Nucleus accumbens (tissue), 56 donors: ENCODE data around the gene KLHL17.

Source experiments
- DNase-seq, 56 donors: peaks; one replicate each; lab custom pipeline; 2025; lab: John Stamatoyannopoulos, UW

The KLHL17 gene

DNA sequence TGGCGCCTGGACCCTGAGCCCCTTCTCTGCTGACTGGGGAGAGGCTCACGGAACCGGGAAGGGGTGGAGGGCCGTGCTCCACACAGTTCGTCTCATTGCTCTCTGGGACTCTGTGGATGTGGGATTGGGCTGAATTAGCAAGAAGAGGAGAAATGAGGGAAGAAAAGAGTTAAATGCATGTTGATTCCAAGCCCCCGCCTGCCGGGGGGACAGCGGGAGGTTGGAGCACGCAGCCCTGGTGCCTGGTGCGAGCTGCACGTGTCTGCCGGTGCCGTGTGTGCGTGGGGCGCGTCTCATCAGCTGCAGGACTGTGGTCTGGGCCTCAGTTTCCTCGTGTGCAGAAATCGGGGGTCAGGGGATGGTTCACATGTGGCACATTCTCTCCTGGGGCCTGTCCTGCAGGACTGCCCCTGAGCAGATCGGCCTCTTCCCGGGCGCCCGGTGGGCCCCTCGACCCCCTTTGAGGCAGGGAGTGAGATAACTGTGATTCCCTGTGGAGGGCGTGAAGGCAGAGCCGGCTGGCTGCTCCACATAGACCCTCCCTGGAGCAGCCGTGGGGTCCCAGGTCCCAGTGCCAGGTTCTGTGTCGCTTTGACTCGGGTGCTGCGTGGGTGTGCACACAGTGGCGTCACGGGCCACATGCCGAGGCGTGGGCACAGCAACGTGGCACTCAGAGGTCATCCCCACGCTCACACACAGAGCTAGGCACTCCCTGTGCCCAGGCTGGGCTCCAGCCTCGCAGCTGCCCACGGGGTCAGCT, 25.2 kb upstream of the KLHL17 start:
- peak in 1 of 56 donors; percentile 44 for DNase-seq

DNA sequence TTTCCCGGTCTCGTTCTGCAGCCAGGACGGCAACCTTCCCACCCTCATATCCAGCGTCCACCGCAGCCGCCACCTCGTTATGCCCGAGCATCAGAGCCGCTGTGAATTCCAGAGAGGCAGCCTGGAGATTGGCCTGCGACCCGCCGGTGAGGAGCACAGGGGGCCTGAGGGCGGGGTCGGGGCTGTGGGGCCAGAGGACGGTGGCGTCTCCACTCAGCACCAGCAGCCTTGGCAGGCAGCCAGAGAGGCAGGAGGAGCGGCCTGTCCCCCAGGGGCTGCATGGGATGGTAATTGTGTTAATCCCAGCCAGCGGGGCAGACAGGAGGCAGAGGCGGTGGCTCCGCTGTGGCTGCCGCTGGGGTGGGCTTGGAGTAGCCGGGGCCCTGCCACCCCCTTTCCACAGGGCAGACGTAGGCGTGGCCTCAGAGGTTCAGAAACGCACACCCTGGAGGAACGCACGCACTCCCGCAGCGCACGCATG, 24.6 kb upstream of the KLHL17 start:
- DNase-seq: peak in 1 of 56 donors; percentile 44

DNA sequence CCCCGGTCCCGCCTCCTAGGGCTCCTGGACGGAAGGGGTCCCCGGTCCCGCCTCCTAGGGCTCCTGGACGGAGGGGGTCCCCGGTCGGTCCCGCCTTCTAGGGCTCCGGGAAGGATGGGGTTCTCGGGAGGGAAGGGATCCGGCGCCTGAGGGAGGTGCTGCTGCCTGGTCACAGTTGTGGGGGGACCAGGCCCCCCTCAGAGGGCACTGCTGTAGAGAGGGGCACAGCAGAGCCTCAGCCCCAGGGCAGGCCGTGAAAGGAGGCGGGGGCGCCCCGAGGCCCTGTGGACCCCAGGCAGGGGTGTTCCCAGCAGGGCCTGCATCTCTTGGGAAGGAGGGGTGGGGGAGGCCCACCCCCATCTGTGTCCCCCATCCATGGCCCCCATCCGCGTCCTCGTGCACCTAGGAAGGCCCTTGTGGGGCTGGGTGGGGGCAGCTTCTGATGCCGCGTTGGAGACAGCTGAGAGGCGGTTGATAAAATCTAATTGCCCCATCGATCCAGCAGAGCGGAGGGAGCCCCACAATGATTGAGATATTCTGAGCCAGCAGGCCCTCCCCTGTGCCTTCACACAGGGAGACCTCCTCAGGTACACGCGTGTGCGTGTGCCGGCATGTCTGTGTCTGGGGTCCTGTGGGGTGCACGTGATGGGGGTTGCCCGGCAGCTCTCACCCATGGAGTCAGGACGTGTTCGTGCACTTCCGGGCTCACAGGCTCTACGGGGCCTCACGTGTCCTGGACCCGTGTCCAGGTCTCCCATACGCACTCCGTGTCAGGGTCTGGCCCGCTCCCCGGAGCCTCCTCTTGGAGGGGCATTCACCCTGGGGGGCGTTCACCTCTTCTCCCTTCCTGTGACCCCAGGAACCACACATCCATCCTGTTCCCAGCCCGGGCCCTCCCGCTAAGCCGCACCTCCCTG, 23.8 kb upstream of the KLHL17 start:
- DNase-seq: no peak

DNA sequence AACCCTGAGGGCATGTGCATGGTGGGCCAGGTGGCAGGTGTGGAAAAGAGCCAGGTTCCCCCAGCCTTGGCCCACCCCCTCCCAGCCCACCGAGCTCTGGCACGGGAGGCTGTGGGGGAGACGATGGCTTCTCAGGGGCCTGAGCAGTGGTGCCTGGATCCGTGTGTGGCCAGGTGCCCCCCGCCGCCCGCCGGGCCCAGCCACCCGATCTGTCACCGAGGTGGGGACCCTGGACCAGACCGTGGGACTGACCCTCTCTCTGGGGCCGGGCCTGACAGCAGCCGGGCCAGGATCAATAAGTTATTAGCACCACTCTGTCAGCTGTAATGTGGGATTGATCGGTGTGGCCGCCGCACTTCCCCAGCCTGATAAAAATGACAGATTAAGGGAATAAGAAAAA, 22.9 kb upstream of the KLHL17 start:
- DNase-seq: no peak

DNA sequence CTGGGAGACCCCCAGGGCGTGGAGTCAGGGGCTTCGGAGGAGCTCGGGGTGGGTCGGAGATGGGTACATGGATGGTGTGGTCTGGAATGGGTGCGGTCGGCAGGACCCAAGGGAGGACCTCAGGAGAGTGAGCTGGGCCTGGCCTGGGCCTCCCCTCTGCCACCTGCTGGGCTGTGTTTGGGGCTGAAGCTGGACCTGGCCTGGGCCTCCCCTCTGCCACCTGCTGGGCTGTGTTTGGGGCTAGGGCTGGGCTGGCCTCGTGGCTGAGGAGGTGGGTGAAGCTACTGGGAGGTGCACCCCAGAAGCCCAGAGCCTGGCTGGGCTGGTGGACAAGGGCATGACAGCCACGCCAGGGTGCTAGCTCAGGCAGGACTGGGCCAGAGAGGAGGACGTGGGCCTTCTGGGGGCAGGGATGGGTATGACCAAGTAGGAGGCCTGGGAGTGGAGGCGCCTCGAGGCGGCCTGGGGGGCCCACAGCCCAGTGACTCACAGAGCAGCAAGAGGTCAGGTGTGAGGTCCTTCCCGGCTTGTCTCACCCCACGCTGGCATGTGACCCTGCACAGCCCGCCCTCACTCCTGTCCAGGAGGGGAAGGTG, 22.2 kb upstream of the KLHL17 start:
- DNase-seq: no peak

DNA sequence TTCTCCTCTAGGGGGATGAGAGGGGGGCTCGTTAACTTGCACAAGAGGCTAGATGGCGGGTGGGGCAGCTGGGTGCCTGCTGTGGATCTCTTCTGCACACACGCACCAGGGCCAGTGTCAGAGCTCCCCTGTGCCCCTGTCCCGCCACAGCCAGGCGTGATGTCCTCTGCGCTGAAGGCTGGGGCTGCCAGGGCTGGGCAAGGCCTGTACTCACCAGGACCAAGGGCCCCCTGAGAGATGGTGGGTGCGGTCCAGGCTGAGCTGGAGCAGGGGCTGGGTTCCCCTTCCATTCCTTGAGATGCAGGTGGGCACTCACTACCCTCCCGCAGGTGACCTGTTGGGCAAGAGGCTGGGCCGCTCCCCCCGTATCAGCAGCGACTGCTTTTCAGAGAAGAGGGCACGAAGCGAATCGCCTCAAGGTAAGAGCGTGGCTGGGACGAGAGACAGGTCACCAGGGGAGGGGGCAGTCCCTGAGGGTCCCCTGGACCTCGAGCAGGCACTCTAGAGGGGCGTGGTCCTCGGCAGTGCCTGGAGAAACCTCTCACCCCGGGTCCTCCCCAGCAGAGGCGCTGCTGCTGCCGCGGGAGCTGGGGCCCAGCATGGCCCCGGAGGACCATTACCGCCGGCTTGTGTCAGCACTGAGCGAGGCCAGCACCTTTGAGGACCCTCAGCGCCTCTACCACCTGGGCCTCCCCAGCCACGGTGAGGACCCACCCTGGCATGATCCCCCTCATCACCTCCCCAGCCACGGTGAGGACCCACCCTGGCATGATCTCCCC, 21.5 kb upstream of the KLHL17 start:
- no peak for DNase-seq

DNA sequence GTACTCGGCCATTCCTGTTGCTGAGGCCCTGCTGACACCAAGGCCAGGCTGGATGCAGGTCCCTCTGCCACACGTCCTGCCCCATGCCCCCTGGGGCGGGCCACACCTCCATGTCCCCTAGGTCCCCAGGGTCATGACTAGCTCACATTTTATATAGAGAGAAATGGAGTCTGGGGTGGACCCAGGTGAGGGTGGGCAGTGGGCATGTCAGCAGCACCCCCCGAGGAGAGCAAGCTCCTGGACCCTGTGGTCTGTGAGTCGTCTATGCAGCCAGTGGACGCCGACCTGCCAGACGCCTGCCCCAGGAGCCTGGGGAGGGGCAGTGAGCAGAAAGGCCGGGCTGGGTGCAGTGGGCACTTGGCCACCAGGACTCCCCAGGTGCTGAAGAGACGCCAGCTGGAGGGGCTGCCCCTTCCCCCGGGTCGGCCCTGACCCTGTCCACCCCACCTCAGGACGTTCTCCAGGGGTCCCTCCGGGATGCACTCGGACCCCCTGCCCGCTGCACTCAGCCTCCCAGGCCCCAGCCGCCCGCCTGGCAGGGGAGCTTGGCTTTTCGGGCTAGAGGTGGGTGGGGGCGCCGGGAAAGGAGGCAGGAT, 20.8 kb upstream of the KLHL17 start:
- DNase-seq: no peak

DNA sequence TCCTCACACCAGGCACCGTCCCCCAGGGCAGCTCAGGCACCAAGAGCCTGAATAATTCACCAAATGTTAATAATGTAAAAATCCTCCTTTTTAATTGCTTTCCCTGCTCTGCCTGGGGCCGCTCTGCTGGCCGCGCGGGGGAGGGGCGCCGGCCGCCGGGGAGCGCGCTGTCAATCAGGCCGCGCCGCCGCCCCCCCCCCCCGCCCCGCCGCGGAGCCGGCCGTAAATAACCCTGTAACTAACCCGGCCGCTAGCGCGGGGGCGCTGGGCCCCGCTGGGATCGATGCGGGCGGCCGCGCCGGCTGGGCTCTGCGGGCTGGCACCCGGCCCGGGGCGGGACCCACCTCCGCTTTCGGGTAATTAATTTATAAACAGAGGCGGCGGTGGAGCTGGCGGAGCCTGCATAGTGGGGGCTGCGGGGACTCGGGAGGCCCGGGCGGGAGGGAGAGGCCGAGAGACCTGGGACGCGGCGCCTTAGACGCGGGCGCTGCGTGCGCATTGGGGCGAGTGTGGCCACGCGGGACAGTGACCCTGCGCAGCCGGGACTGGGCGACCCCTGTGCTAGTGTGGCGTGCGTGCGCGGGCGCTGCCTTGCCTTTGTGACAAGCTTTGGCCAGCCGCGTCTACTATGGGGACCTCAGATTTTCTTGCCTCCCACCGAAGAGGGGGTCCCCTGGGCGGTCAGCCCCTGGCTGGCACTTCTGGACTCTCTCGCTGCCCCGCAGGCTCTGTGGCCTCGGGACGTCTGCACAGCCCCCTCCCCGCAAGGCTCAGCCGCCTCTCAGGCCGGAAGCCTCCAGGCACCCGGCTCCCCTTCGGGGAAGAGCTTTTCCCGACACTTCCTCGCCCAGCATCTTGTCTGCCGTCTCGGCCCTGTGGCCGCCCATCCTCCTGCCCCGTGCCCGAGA, 20.0 kb upstream of the KLHL17 start:
- DNase-seq: peak in 32 of 56 donors; percentile 6 to 67 (median 20)

DNA sequence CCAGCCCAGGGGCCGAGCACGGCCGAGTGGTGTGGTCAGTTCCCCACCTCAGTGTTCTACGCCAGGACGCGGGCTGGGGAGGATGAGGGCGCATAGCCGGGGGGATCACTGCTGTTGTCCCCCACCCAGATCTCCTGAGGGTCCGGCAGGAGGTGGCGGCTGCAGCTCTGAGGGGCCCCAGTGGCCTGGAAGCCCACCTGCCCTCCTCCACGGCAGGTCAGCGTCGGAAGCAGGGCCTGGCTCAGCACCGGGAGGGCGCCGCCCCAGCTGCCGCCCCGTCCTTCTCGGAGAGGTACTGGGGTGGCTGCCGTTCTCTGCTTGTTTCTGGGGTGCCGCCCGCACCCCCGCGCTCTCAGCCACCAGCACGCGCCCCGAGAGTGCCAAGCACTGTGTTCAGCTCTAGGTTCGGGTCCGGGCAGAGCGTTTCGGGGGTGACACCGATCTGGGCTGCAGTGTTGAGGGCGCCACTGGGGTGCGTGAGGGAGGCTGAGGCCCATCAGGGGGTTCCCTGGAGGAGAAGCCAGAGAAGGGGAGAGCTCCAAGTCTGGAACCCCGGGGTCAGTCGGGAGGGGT, 19.3 kb upstream of the KLHL17 start:
- no peak for DNase-seq

DNA sequence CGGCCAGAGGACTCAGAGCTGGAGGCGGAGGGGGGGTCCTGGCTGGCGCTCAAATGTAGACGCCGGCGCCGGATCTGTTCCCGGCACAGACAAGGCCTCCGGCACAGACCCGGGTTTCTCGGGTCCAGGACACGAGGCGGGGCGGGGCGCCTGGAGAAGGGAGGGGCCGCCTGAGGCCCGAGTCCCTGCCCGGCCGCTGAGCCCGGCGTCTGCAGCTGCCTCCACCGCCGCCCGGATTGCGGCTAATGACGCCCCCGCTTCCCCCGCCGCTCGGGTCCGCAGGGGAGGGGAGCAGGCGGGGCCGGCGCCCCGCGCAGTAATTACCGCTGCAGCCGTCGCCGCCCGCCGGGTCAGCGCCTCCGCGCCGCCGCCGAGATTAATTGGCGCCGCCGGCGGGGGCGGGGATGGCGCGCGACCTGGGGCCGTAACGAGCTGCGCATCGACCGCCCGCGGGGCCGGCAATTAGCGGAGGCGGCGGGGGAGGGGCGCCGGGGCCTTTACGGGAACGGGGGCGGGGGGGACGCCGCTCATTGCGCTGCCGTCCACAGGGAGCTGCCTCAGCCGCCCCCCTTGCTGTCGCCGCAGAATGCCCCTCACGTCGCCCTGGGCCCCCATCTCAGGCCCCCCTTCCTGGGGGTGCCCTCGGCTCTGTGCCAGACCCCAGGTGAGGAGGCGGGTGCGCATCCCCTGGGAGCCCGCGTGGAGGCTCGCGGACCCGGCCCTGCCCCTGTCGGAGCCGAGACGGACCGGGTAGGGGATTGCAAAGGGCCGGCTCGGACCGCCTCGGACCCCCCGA, 18.6 kb upstream of the KLHL17 start:
- peak in 2 of 56 donors; percentile 31 to 73 for DNase-seq

DNA sequence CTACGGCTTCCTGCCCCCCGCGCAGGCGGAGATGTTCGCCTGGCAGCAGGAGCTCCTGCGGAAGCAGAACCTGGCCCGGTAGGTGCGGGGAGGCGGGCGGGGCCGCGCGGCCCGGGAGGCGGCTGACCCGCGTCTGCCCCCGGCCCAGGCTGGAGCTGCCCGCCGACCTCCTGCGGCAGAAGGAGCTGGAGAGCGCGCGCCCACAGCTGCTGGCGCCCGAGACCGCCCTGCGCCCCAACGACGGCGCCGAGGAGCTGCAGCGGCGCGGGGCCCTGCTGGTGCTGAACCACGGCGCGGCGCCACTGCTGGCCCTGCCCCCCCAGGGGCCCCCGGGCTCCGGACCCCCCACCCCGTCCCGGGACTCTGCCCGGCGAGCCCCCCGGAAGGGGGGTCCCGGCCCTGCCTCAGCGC, 18.0 kb upstream of the KLHL17 start:
- DNase-seq: no peak

DNA sequence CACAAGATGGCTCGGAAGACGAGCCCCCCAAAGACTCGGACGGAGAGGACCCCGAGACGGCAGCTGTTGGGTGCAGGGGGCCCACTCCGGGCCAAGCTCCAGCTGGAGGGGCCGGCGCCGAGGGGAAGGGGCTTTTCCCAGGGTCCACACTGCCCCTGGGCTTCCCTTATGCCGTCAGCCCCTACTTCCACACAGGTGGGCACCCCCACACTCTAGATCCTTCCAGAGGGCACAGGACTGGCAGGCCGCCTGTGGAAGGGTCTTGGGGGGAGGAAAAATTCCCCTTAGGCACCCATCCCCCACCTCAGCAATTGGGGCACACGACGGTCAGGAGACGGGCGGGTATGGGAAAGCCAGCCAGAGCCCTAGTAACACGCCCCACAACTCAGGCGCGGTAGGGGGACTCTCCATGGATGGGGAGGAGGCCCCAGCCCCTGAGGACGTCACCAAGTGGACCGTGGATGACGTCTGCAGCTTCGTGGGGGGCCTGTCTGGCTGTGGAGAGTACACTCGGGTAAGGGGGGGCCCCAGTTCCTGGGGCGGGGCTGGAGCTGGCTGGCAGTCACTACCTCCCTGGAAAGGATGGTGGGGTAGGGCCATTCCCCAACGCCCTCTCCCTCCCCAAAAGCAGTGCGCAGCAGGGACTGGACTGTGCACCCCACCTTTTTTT, 17.4 kb upstream of the KLHL17 start:
- no peak for DNase-seq

DNA sequence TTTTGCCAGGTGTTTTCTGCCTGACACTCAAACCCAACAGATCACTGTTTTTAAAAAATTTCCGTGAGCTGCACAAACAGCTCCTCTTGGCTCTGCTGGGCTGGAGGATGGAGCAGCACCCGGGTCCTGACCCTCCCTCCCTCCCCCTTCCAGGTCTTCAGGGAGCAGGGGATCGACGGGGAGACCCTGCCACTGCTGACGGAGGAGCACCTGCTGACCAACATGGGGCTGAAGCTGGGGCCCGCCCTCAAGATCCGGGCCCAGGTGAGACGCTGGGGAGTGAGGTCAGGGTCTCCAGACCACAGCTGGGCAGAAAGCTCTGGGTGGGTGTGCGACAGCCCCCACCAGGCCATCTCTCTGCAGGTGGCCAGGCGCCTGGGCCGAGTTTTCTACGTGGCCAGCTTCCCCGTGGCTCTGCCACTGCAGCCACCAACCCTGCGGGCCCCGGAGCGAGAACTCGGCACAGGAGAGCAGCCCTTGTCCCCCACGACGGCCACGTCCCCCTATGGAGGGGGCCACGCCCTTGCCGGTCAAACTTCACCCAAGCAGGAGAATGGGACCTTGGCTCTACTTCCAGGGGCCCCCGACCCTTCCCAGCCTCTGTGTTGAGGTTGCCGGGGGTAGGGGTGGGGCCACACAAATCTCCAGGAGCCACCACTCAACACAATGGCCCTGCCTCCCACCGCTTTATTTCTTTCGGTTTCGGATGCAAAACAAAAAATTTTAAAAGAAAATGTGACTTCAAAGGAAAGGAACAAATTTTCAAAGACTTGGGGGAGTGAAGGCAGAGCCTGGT, 16.6 kb upstream of the KLHL17 start:
- DNase-seq: no peak

DNA sequence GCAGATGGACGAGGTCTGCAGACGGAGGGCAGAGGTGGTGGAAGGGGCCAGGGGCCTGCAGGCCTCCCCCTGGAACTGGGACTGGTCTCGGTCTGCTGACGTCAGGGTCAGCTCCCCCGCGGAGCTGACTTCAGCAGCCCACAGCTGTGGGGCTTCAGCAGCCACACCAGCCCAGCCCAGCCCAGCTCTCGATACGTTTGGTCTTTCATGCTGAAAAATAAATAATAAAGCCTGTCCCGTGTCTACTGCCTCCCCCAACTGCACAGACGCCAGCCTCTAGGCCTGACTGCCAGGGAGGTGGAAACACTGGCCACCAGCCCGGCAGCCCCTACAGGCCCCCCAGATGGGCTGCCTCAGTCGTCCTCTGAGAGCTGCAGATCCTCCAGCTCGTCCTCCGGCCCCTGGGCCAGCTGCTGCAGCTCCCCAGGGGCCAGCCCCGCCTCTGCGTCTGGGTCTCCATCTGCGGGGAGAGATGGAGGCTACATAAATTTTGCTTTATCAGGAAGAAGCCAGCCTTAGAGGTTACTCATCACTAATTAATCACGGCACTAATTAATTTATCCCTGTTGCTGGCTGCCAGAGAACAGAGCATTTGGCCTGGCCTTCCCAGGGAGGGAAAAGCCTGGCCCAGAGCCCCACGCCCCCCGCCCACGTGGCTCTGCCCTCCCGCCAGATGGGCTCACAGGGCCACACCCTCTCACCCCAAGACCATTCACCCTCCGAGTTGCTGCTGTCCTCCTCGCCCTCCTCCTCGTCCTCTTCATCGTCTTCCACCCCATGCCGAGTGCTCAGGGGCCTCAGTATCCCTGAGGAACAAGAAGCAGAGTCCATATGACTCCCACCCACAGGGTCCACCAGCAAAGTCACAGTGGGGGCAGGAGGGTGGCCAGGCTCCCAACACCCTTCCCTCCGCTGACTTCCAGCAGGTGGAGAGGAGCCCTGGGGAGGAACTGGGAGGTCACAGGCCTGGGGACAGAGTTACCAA, 15.8 kb upstream of the KLHL17 start:
- DNase-seq: no peak
